SK-N-DZ (cell line): Measurements from ENCODE around the gene MBD1. TPM values are rescaled to one million over a fixed set of nuclear protein-coding genes. Genes with fewer than 3 reads are reported as not detected.
"Not testable (repeated sequence)": the region's sequence is repeated elsewhere in the genome, so short reads cannot be mapped to it uniquely, and the experiment has no call there.

Experiments
- DNase-seq: peaks from one replicate; pipeline ENCODE4 v3.0.0-alpha.2; 2015; ENCODE audit warnings: low spot score
- polyA plus RNA-seq, 2 experiments: library from polyadenylated mRNA; depleted of rRNA; stranded (reverse); fragments of >200 nt; gene quantifications; 2 replicates each; pipeline ENCODE4 v1.2.3, GENCODE V29; 2014

Gene MBD1, protein sequence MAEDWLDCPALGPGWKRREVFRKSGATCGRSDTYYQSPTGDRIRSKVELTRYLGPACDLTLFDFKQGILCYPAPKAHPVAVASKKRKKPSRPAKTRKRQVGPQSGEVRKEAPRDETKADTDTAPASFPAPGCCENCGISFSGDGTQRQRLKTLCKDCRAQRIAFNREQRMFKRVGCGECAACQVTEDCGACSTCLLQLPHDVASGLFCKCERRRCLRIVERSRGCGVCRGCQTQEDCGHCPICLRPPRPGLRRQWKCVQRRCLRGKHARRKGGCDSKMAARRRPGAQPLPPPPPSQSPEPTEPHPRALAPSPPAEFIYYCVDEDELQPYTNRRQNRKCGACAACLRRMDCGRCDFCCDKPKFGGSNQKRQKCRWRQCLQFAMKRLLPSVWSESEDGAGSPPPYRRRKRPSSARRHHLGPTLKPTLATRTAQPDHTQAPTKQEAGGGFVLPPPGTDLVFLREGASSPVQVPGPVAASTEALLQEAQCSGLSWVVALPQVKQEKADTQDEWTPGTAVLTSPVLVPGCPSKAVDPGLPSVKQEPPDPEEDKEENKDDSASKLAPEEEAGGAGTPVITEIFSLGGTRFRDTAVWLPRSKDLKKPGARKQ
- polyA plus RNA-seq (2014; cell fraction: cytosol; rRNA removed): 37.6 and 48.4 TPM in 2 replicates
- 129 TPM in 2 replicates for polyA plus RNA-seq (2014; cell fraction: nucleus; rRNA removed)

DNA sequence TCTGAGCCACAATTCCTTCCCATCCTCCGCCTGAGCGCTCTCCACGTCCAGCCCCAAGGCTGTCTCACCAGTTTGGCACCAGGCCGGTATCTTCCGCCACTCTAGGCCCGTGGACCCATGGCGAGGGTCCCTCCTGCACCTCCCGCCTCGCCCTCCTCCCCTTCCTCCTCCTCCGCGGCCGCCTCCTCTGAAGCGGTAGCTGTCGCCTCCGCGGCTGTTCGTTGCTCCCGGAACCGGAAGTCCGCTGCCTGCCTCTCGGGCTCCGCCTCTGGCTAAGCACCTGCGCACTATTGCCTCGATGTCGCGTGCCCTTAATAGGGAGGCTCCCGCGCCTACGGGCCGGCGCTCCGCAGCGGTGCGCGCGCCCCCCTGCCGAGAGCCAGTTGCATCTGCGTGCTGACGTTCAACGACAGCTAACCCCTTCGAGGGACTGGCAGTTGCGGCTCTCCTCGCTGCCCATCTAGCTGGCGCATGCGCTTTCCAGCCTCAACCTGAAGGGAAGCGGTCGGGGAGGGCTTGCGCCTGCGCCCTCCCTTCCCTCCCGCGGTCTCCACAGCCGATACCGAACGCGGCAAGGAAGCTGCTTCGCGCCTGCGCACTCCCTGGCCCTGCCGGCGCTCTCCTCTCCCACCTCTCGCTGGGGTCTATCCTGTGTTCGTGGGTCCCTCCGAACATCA is at the start of gene MBD1:
MBD1 (minus strand) TSS at position 229 of the 677 bp plus-strand sequence. CDS start 1,531 bp downstream, outside the sequence.
- peak; percentile 96 for DNase-seq

GRCh38 chr18:50330176-50330575 is 48.9 kb upstream of the MBD1 start:
- DNase-seq: no peak

DNA sequence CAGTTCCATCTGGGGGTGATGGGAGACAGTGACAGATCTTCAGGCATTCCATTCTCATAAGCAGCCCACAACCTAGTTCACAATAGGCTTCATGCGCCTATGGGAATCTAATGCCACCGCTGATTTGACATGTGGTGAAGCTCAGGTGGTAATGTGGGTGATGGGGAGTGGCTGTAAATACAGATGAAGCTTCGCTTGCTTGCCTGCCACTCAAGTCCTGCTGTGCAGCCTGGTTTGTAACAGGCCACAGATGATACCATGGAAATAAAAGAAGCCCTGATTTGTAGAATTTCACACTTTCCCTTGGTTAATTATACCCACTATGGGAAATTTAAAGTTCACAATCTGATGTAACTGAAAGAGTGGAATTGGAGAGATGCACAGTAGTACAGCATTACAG is 46.7 kb upstream of the MBD1 start:
- no peak for DNase-seq

DNA sequence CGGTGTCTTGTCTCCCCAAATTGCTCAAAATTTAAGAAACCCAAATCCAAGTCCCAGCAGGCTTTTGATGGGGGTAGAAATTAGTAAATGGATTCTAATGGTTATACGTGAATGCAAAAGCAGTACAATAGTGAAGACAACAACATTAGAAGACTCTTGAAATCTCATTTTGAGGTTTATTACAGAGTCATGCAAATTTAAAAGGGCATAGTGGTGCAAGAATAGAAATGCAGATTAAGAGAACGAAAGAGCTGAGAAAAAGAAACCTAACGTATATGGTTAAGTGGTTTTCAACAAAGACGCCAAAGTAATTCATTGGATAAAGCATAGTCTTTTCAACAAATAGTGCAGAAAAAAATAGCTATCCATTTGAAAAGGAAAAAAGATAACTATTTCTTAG is 39.4 kb upstream of the MBD1 start:
- DNase-seq: no peak

- no peak for DNase-seq
Measured at GRCh38 chr18:50315100-50315871, 34.0 kb upstream of the MBD1 start.

- no peak for DNase-seq
Measured at GRCh38 chr18:50313873-50314460, 32.6 kb upstream of the MBD1 start.

- no peak for DNase-seq
Measured at GRCh38 chr18:50313031-50313607, 31.8 kb upstream of the MBD1 start.

DNA sequence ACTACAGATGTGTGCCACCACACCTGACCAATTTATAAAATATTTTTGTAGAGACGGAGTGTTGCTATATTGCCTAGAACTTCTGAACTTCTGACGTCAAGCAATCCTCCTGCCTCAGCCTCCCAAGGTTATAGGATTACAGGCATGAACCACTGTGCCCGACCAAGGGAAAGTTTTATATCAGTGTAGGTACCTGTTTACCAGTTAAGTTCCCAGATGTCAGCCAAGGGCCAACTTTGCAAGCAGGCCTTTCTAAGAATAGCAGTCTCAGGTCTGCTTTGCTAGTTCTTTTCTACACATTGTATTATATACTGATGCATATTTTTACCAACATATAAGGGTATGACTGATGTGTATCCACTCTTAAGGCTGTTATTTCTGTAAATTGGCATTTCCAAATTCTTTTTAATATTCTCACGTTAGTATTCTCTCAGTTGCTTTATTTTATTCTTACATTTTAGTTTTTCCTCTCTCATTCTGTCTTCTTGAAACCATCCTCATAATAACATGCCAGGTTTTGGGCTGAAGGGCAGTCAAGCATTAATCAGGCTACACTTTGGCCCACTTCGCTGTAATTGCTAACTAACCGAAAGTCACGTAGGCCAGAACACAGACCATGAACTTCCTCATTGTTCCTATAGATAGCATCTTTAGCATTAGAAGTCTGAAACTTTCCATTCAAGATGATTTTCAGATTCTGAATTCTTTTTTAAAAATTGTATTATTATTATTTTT is 31.1 kb upstream of the MBD1 start:
- no peak for DNase-seq

GRCh38 chr18:50311650-50312049 is 30.3 kb upstream of the MBD1 start:
- no peak for DNase-seq

GRCh38 chr18:50310080-50310479 is 28.8 kb upstream of the MBD1 start:
- no peak for DNase-seq

DNA sequence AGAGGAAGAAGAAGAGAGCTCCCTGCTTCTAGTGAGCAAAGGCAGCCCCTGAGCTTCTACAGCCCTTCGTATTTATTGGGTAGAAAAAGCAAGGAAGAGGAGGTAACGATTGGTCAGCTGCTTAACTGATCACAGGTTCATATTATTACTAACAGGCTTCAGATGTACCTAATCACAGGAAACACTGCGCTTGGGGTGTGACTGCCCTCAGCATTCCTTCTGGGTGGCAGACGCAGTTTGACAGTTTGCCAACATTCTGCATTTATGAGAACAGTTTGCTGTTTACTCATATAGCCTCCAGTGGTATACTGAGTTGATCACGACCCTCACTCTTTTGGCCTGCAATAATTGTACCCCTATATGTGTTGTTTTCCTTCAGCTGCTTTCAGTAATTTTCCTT is 27.5 kb upstream of the MBD1 start:
- DNase-seq: not testable (repeated sequence)

GRCh38 chr18:50307738-50308470 is 26.6 kb upstream of the MBD1 start:
- peak; percentile 80 for DNase-seq

DNA sequence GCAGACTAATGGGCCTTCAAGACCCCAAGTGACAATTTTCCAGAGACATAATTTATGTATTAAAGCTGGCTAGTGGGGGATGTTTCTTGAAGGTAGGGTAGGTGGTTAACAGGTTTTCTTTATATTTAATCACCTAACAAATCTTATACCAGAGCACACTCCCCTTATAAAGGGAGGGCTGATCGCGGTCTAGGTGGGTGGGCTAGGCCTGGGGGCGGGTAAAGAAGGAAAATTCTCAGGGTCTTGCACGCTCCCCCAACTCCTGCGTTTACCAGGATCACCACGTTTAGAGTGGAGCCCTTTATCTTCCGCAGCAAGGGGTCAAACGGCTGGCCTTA is 26.0 kb upstream of the MBD1 start:
- DNase-seq: no peak

DNA sequence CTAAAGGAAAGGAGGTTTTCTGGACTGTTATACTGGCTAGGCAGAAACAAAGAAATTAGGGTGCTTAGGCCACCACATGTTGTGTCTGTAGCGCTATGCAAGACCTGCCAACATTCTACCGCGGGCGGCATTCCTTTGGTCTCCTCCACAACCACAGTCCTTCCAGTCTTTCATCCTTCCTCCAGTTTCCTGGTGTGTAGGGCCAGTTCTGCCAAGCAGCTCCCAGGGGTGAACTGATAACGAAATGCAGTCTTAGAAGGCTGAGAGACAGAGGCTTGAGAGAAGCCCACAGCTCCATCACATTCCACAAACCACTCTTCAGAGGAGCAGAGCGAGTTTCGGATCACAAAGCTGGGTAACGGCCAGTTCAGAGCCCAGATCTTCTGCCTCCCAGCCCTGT is 25.6 kb upstream of the MBD1 start:
- no peak for DNase-seq

DNA sequence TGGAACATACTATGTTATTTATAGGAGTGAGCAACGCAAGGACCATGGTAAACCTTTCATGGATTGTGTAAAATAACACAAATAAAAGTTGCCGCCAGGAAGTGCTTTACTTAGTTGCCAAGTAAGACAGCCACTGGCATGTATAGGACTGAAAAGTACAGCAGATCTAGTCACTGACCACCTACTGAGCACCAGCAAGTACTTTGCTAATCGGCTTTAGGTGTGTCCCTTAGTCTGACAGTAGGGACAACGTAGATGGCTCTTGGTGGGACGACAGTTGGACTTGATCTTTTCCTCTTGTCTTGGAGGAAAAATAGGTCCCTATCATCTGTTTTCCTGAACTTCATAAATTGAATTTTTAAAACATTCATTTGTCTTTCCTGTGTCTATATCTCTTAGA is 19.8 kb upstream of the MBD1 start:
- no peak for DNase-seq

GRCh38 chr18:50299626-50300388 is 18.5 kb upstream of the MBD1 start:
- no peak for DNase-seq

GRCh38 chr18:50298443-50299284 is 17.3 kb upstream of the MBD1 start:
- DNase-seq: no peak
